Measurements from ENCODE around the gene FAM184A.

Gene FAM184A

DNA sequence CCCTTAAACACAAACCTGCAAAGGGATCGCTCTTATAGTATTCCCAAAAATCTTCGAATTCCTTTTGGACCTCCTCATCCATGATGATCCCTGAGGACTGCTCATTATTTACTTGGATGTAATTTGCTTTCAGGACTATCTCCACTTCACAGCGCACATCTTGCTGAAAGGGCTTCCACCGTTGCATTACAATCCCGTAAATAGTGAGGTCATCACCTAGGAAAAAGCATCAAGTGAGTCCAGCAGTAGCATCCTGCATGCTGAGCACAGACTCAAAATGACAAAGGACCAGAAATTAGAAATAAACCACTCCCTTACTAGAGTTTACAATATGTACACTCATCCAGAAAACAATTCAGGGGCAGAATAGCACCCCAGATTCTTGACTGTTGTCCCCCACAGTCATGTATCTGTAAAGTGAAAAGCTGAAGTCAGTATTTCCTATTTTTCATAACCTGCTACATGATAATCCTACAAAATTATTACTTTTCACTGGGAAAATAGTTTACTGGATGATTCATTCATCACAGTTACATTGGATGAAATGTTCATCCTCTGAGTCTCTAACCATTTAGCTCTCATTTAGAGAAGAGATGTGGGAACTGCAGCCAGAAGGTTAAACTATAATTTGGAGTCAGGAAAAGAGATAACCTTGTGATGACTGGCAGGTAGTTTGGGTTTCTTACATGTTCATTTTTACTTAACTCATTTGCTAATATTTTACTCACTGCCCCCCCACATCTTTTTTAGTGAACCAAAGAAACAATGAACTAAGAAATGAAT is 160.7 kb downstream of the FAM184A start:
- DNase-seq (ENCODE audit: low spot score), result no peak
- TF ChIP-seq CTCF (IDR thresholded peaks at IDR 0.05; ENCODE audit: borderline replicate concordance, control extremely low read depth, extremely low read depth, insufficient read depth, missing control alignments), result no peak
- in situ Hi-C loops (cut with MboI; ENCODE audit: low sequenced_read_pairs, unreplicated experiment), result no loop called here

DNA sequence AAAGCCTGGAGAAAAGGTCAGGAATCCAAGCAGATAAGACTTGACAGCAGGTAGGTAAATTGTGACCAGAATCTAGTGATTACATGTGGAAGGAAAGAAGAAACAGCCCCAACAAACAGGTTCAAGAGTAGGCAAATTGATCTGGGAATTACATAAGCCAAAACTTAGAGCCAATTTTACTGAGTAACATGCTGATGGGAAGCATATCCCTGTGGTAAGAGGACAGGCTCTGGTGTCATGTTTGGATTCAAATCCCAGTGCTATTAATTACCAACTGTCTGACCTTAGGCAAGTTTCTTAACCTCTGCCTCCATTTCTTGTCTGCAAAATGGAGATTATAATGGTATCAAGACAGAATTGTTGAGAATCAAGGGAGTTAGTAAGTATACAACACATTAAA is 163.9 kb downstream of the FAM184A start:
- no peak for DNase-seq (ENCODE audit: low spot score)
- TF ChIP-seq CTCF (IDR thresholded peaks at IDR 0.05; ENCODE audit: borderline replicate concordance, control extremely low read depth, extremely low read depth, insufficient read depth, missing control alignments), result no peak
- in situ Hi-C loops (cut with MboI; ENCODE audit: low sequenced_read_pairs, unreplicated experiment), result no loop called here

GRCh38 chr6:118913161-118913560 is 165.3 kb downstream of the FAM184A start:
- in situ Hi-C loops (cut with MboI; ENCODE audit: low sequenced_read_pairs, unreplicated experiment), result no loop called here
- DNase-seq (ENCODE audit: low spot score), result no peak
- no peak for TF ChIP-seq CTCF (IDR thresholded peaks at IDR 0.05; ENCODE audit: borderline replicate concordance, control extremely low read depth, extremely low read depth, insufficient read depth, missing control alignments)

GRCh38 chr6:118912646-118913045 is 165.8 kb downstream of the FAM184A start:
- in situ Hi-C loops (cut with MboI; ENCODE audit: low sequenced_read_pairs, unreplicated experiment), result no loop called here
- TF ChIP-seq CTCF (IDR thresholded peaks at IDR 0.05; ENCODE audit: borderline replicate concordance, control extremely low read depth, extremely low read depth, insufficient read depth, missing control alignments), result no peak
- DNase-seq (ENCODE audit: low spot score), result no peak

All from GM13976 (cell line).